ENCODE data around the gene WSCD2.

GRCh38 chr12:108234158-108234557 lies 105.1 kb downstream of the WSCD2 start:
- TF ChIP-seq CTCF (IDR thresholded peaks at IDR 0.05) (no peak), POLR2A (IDR thresholded peaks at IDR 0.05) (no peak)
